Measurements from ENCODE around the gene KLHDC9.

The KLHDC9 gene

GRCh38 chr1:161095230-161095629 lies 2.9 kb upstream of the KLHDC9 start:
- Histone ChIP-seq H3K27me3 (ENCODE audit: control insufficient read depth, insufficient read depth, low read length, poor library complexity, severe bottlenecking) (no peaks in the 10 kb centered on the region), H3K27ac (ENCODE audit: insufficient read depth, low read depth, low read length, poor library complexity, severe bottlenecking) (no peak overlapping the region), H3K36me3 (ENCODE audit: control insufficient read depth, insufficient read depth, low read length) (peaks cover 3% of the 10 kb centered on the region), H3K4me1 (ENCODE audit: control insufficient read depth, insufficient read depth, low read length) (no peaks in the 10 kb centered on the region), H3K9me3 (ENCODE audit: control insufficient read depth, low read length) (no peaks in the 10 kb centered on the region), H3K4me3 (ENCODE audit: insufficient read depth, low read depth, low read length) (no peak overlapping the region)
- 91 to 93% methylated on average over 6 of the region's 6 CpGs for WGBS, 2 experiments

- Histone ChIP-seq H3K9me3 (ENCODE audit: control insufficient read depth, low read length) (no peaks in the 10 kb centered on the region), H3K4me1 (ENCODE audit: control insufficient read depth, insufficient read depth, low read length) (no peaks in the 10 kb centered on the region), H3K27ac (ENCODE audit: insufficient read depth, low read depth, low read length, poor library complexity, severe bottlenecking) (no peak overlapping the region), H3K27me3 (ENCODE audit: control insufficient read depth, insufficient read depth, low read length, poor library complexity, severe bottlenecking) (no peaks in the 10 kb centered on the region), H3K4me3 (ENCODE audit: insufficient read depth, low read depth, low read length) (no peak overlapping the region), H3K36me3 (ENCODE audit: control insufficient read depth, insufficient read depth, low read length) (peaks cover 4% of the 10 kb centered on the region)
- WGBS, 2 experiments: 71 to 75% methylated on average over 2 of the region's 2 CpGs
These were observed 2.1 kb upstream of the KLHDC9 start for GRCh38 chr1:161096015-161096414.

GRCh38 chr1:161096530-161096929 lies 1.6 kb upstream of the KLHDC9 start:
- Histone ChIP-seq H3K27ac (ENCODE audit: insufficient read depth, low read depth, low read length, poor library complexity, severe bottlenecking) (no peak overlapping the region), H3K4me1 (ENCODE audit: control insufficient read depth, insufficient read depth, low read length) (no peaks in the 10 kb centered on the region), H3K9me3 (ENCODE audit: control insufficient read depth, low read length) (no peaks in the 10 kb centered on the region), H3K36me3 (ENCODE audit: control insufficient read depth, insufficient read depth, low read length) (peaks cover 4% of the 10 kb centered on the region), H3K27me3 (ENCODE audit: control insufficient read depth, insufficient read depth, low read length, poor library complexity, severe bottlenecking) (no peaks in the 10 kb centered on the region), H3K4me3 (ENCODE audit: insufficient read depth, low read depth, low read length) (no peak overlapping the region)
- 87 to 89% methylated on average over 1 of the region's 1 CpG for WGBS, 2 experiments

GRCh38 chr1:161099090-161099802 lies 1.1 kb downstream of the KLHDC9 start:
- Histone ChIP-seq H3K9me3 (ENCODE audit: control insufficient read depth, low read length) (no peaks in the 10 kb centered on the region), H3K4me3 (ENCODE audit: insufficient read depth, low read depth, low read length) (peak overlapping the region; percentile 96), H3K27me3 (ENCODE audit: control insufficient read depth, insufficient read depth, low read length, poor library complexity, severe bottlenecking) (no peaks in the 10 kb centered on the region), H3K27ac (ENCODE audit: insufficient read depth, low read depth, low read length, poor library complexity, severe bottlenecking) (no peak overlapping the region), H3K4me1 (ENCODE audit: control insufficient read depth, insufficient read depth, low read length) (no peaks in the 10 kb centered on the region), H3K36me3 (ENCODE audit: control insufficient read depth, insufficient read depth, low read length) (peaks cover 4% of the 10 kb centered on the region)
- 90 to 91% methylated on average over 9 of the region's 9 CpGs for WGBS, 2 experiments

- Histone ChIP-seq H3K9me3 (ENCODE audit: control insufficient read depth, low read length) (no peaks in the 10 kb centered on the region), H3K4me1 (ENCODE audit: control insufficient read depth, insufficient read depth, low read length) (no peaks in the 10 kb centered on the region), H3K27me3 (ENCODE audit: control insufficient read depth, insufficient read depth, low read length, poor library complexity, severe bottlenecking) (no peaks in the 10 kb centered on the region), H3K27ac (ENCODE audit: insufficient read depth, low read depth, low read length, poor library complexity, severe bottlenecking) (no peak overlapping the region), H3K36me3 (ENCODE audit: control insufficient read depth, insufficient read depth, low read length) (peaks cover 4% of the 10 kb centered on the region), H3K4me3 (ENCODE audit: insufficient read depth, low read depth, low read length) (no peak overlapping the region)
- 87 to 93% methylated on average over 2 of the region's 2 CpGs for WGBS, 2 experiments
These were observed 2.4 kb downstream of the KLHDC9 start for GRCh38 chr1:161100556-161100955.

GRCh38 chr1:161106431-161106830 lies 8.3 kb downstream of the KLHDC9 start:
- H3K27me3 ChIP-seq (ENCODE audit: control insufficient read depth, insufficient read depth, low read length, poor library complexity, severe bottlenecking): no peaks in the 10 kb centered on the region
- H3K36me3 ChIP-seq (ENCODE audit: control insufficient read depth, insufficient read depth, low read length): no peaks in the 10 kb centered on the region
- H3K9me3 ChIP-seq (ENCODE audit: control insufficient read depth, low read length): no peaks in the 10 kb centered on the region
- H3K4me1 ChIP-seq (ENCODE audit: control insufficient read depth, insufficient read depth, low read length): no peaks in the 10 kb centered on the region
- no peak overlapping the region for H3K27ac ChIP-seq (ENCODE audit: insufficient read depth, low read depth, low read length, poor library complexity, severe bottlenecking)
- H3K4me3 ChIP-seq (ENCODE audit: insufficient read depth, low read depth, low read length): no peak overlapping the region
- WGBS, 2 experiments: 90 to 91% methylated on average over 1 of the region's 1 CpG

- H3K27me3 ChIP-seq (ENCODE audit: control insufficient read depth, insufficient read depth, low read length, poor library complexity, severe bottlenecking): no peaks in the 10 kb centered on the region
- no peak overlapping the region for H3K4me3 ChIP-seq (ENCODE audit: insufficient read depth, low read depth, low read length)
- H3K4me1 ChIP-seq (ENCODE audit: control insufficient read depth, insufficient read depth, low read length): no peaks in the 10 kb centered on the region
- H3K9me3 ChIP-seq (ENCODE audit: control insufficient read depth, low read length): no peaks in the 10 kb centered on the region
- H3K27ac ChIP-seq (ENCODE audit: insufficient read depth, low read depth, low read length, poor library complexity, severe bottlenecking): no peak overlapping the region
- WGBS, 2 experiments: 94 to 96% methylated on average over 3 of the region's 3 CpGs
- no peaks in the 10 kb centered on the region for H3K36me3 ChIP-seq (ENCODE audit: control insufficient read depth, insufficient read depth, low read length)
These were observed 13.0 kb downstream of the KLHDC9 start for GRCh38 chr1:161111117-161111516.

GRCh38 chr1:161111527-161111926 lies 13.4 kb downstream of the KLHDC9 start:
- Histone ChIP-seq H3K27ac (ENCODE audit: insufficient read depth, low read depth, low read length, poor library complexity, severe bottlenecking) (no peak overlapping the region), H3K4me1 (ENCODE audit: control insufficient read depth, insufficient read depth, low read length) (no peaks in the 10 kb centered on the region), H3K27me3 (ENCODE audit: control insufficient read depth, insufficient read depth, low read length, poor library complexity, severe bottlenecking) (no peaks in the 10 kb centered on the region), H3K4me3 (ENCODE audit: insufficient read depth, low read depth, low read length) (no peak overlapping the region), H3K9me3 (ENCODE audit: control insufficient read depth, low read length) (no peaks in the 10 kb centered on the region), H3K36me3 (ENCODE audit: control insufficient read depth, insufficient read depth, low read length) (no peaks in the 10 kb centered on the region)
- WGBS, 2 experiments: 95 to 96% methylated on average over 2 of the region's 2 CpGs

- H3K36me3 ChIP-seq (ENCODE audit: control insufficient read depth, insufficient read depth, low read length): no peaks in the 10 kb centered on the region
- no peak overlapping the region for H3K4me3 ChIP-seq (ENCODE audit: insufficient read depth, low read depth, low read length)
- no peaks in the 10 kb centered on the region for H3K9me3 ChIP-seq (ENCODE audit: control insufficient read depth, low read length)
- H3K27ac ChIP-seq (ENCODE audit: insufficient read depth, low read depth, low read length, poor library complexity, severe bottlenecking): no peak overlapping the region
- H3K27me3 ChIP-seq (ENCODE audit: control insufficient read depth, insufficient read depth, low read length, poor library complexity, severe bottlenecking): no peaks in the 10 kb centered on the region
- 79 to 93% methylated on average over 1 of the region's 1 CpG for WGBS, 2 experiments
- H3K4me1 ChIP-seq (ENCODE audit: control insufficient read depth, insufficient read depth, low read length): peaks cover 5% of the 10 kb centered on the region
These were observed 15.8 kb downstream of the KLHDC9 start for GRCh38 chr1:161113915-161114314.

- Histone ChIP-seq H3K27me3 (ENCODE audit: control insufficient read depth, insufficient read depth, low read length, poor library complexity, severe bottlenecking) (no peaks in the 10 kb centered on the region), H3K4me3 (ENCODE audit: insufficient read depth, low read depth, low read length) (no peak overlapping the region), H3K9me3 (ENCODE audit: control insufficient read depth, low read length) (no peaks in the 10 kb centered on the region), H3K4me1 (ENCODE audit: control insufficient read depth, insufficient read depth, low read length) (peaks cover 12% of the 10 kb centered on the region), H3K27ac (ENCODE audit: insufficient read depth, low read depth, low read length, poor library complexity, severe bottlenecking) (no peak overlapping the region), H3K36me3 (ENCODE audit: control insufficient read depth, insufficient read depth, low read length) (no peaks in the 10 kb centered on the region)
- 81 to 100% methylated on average over 1 to 2 of the region's 2 CpGs for WGBS, 2 experiments
These were observed 16.4 kb downstream of the KLHDC9 start for GRCh38 chr1:161114556-161114955.
